NCI-H128 (cell line): ENCODE measurements around the gene BDH2.

ENCODE experiments used
- DNase-seq: peaks from one replicate; lab custom pipeline; 2025; ENCODE audit not compliant: unreplicated experiment; lab: John Stamatoyannopoulos, UW

The BDH2 gene

DNA sequence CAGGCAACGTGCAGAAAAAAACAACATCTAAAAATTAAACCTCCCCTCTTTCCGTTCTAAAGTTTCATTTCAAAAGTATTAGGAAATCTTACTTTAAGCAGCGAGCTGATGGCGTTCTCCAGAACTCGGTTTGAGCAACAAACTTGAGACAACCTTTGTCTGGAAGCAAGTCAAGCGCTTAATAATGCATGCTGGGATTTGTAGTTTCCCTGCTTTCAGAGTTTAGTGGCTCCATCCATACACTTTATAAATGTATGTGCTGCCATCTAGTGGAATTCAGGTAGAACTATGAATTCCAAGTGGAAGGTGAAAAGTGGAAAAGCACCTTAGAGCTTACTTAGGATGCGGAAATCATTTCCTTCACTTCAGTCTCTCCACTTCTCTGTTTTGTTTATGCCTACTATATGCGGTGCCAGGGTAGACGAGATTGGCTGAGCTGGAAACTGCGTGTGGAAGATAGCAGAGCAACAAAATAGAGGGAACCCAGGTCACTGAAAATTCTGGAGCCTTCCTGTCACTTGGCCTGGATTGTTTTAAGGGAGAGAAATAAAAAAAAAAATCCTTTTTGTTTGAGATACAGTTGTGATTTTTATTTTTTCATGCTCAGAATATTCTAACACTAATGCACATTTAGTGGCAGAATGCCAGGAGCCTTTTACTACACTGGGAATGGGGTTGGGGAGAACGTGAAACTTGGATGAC is at the start of gene BDH2:
Gene BDH2 (minus strand): TSS at position 144 of the 702 bp plus-strand sequence. CDS start 3,580 bp downstream, outside the sequence.
- DNase-seq: peak; percentile 39

DNA sequence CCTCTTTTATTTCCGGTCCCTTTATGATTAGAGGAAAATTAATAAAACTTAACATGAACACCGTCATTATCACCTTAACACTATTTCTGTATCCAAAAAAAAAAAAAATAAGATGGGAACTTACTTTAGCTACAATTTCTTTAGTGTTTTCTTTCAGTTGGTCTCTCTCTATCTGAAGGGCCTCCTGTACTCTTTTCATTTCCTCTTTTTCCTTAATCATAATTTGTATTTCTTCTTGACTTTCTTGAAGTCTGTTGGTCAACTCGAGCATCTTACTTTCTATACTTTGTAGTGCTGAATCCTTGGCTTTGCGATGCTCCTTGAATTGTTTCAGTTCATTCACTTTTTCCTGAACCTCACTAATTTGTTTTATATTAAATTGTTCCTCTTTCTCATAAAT is 45.3 kb upstream of the BDH2 start:
- DNase-seq: no peak

DNA sequence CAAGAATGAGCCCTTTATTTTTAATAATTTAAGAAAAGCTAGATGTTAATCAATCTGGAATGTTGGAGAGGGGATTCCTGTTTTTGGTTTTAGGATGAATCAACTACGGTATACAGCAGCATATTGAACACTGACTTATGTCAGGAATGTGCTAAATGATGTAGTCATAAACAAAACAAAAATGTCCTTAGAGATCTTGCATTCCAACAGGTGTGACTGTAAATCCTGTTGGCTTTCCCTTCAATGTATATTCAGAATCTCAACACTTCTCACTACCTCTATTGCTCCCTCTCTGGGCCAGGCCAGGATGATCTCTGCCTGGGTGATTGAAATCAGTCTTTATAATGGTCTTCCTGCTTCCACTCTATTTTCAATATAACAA is 37.8 kb upstream of the BDH2 start:
- no peak for DNase-seq

DNA sequence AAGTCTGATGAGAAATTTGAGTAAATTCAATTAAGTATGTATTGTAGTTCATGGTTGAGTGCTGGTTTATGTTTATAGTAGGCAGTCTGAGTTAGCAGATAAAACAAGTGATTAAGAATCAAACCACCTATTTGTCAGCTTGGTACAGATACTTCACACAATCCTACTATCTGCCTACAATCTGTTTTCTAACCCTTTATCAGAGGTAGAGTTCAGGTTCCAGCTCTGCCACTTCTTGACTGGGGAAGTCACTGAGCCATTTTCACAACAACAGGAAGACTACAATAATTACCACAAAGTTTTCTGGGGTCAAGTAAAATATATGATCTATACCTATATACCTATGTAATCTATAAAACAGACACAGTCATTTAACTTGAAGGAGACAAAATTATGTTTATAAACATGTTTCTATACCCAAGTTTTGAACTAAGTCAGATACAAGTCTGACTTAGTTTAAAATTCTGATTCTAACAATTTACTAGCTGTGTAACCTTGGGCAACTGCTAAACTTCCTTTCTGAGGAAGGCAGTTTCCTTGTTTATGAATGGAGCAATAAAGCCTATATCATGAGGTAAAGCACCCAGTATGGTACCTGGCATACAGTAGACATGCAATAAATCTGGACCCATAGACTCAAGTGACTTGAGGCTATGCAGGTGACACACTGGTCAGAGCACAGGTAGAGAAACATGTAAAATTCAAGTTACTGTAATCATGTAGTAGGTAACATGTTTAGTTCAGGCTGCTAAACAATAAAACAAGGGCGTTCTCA is 37.2 kb upstream of the BDH2 start:
- no peak for DNase-seq

DNA sequence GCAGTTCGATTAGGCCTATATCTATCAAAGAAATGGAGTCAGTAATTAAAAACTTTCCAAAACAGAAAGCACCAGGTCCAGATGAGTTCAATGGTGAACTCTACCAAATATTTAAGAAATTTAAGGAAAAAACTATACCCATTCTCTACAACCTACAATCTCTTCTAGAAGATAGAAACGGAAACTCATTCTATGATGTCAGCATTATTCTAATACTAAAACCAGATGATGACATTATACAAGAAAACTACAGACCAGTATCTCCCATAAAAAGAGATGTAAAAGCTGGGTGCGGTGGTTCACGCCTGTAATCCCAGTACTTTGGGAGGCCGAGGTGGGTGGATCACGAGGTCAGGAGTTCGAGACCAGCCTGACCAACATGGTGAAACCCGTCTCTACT is 29.5 kb upstream of the BDH2 start:
- no peak for DNase-seq

DNA sequence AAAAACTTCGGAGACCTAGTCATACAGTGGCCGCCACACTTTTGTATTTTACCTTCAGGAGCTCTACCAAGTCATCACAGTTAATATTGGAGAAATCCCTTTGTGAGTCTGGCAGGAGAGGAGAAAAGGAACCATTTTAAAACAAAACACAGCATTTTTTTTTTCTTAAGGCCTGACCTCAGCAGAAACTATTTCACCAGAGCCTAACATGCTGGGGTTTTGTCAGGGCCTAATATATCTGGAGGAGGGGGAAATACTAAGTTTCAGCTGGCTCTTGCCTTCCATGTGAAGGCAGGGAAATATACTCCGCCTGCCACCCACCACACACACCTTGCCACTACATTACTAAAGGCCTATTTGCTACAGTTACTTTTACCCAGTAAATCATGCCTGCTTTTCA is 26.5 kb upstream of the BDH2 start:
- DNase-seq: no peak

DNA sequence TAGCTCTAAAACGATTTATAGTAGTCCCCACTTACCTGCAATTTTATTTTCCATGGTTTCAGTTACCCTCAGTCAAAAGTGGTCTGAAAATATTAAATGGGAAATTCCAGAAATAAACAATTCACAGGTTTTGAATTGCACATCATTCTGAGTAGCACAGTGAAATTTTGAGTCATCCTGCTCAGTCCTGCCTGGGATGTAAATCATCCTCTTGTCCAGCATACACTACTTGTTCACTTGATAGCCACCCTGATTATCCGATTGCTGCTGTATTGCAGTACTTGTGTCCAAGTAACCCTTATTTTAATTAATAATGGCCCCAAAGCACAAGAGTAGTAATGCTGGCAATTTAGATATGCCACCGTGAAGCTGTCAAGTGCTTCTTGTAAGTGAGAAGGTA is 23.5 kb upstream of the BDH2 start:
- no peak for DNase-seq

DNA sequence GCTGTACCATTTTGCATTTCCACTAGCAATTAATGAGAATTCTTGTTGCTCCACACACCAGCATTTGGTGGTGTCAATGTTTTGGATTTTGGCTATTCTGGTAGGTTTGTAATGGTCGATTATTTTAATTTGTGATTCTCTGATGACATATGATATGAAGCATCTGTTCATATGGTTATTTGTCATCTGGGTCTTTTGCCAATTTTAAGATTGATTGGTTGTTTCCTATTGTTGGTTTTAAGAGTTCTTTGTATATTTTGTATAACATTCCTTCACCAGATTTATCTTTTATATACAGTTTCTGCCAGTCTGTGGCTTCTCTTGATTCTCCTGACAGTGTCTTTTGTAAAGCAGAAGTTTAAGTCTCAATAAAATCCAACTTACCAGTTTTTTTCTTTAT is 18.5 kb upstream of the BDH2 start:
- no peak for DNase-seq

DNA sequence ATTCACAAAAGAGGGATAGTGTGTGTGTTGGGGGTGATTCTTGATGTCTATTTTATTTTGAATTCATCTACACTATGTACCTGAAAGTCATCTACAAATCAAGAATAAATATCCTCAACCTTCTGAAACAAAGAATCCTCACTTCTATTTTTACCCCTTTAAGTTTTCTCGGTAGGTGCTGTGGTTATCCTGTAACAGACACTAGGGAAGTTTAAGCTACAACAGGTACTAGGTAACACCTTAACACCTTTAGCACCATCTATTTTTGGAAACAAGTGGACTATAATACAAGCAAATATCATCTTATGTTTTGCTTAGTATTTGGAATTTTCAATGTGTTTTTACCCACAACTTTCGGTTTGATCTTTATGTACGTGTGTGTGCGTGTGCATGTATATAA is 12.0 kb upstream of the BDH2 start:
- DNase-seq: no peak

DNA sequence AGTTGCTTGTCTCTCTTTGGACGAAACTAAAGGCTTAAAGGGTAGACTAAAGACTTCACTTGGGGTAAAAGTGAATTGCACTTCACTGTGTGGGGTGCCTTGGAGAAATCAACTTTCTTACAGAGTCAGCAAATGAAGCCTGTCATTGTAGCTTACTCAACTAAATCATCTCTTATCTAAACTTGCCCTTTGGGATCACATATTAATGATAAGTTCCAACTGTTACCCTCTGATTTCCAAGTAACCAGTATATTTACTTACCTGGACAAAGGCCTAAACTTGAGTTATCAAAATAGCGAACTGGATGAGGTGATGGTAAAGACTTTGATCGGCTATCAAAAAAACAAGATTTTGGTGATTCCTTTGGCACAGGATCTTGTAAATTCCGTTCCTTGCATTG is 8.9 kb upstream of the BDH2 start:
- no peak for DNase-seq

DNA sequence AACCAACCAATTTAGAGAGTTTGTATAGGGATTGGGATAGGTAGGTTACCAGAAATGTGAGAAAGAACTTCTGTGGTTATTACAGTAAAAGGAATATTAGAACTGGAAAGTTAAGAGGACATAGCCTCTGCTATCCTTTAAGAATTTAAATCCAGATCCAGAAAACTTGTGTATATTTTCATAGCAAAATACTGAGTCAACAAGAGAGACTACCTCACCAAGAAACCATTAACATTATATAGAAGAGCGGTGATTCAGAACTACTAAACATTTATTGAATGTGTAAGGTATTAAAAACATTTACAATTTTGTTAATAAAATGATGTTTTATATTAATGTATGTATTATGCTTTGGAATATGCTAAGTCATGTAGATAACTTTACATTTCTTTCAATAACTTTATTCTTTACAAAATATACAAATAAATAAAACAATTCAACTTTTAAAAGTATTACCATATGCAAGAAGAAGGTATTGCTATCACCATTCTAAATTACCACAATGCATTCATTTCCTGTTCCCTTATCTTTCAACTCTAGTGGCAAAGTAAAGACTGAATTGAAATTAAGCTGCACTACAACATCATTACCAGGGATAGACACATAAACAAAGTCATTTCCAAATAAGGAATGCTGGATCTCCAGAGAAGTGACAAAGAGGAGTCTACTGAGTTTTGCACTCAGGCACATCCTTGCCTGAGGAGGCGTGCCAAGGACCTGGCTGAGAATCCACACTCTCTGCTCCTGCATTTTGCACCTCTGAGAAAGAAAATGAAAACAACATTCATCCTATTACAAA is 6.1 kb upstream of the BDH2 start:
- no peak for DNase-seq

DNA sequence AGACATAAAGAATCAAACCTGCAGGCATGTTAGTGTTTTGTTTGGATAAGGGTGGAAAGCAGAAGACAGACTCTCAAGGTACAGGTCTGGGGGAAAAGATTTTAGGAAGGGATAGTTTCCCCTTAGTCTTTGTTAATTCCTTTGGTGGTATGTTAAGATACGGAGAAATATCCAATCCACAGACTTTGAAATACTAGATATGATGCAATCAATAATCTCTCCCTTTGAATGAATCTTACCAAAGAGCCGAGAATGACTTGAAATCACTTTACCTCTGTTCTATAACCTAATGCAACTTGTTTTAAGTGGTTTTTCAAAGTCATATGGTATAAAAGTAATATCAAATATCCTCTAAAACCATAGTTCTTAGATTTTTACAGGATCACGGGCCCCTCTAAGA is 5.3 kb upstream of the BDH2 start:
- DNase-seq: no peak

DNA sequence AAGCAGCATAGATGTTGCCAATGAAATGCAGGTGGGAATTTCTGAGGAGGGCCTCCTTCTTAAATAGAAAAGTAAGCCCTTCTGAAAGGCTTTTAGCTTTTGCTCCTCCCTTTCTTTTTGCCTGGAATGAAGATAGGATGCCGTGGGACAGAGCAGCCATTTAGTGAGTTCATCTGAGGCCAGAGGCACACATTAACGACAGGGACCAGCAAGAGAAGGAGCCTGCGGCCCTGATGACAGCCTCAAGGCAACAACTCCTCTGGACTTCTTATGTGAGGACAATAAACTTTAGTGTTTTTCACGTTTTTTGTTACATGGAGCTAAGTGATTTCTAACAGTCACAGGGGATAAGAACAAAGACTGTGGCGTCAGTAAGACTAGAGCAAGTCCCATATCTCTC is 1.1 kb upstream of the BDH2 start:
- DNase-seq: no peak

DNA sequence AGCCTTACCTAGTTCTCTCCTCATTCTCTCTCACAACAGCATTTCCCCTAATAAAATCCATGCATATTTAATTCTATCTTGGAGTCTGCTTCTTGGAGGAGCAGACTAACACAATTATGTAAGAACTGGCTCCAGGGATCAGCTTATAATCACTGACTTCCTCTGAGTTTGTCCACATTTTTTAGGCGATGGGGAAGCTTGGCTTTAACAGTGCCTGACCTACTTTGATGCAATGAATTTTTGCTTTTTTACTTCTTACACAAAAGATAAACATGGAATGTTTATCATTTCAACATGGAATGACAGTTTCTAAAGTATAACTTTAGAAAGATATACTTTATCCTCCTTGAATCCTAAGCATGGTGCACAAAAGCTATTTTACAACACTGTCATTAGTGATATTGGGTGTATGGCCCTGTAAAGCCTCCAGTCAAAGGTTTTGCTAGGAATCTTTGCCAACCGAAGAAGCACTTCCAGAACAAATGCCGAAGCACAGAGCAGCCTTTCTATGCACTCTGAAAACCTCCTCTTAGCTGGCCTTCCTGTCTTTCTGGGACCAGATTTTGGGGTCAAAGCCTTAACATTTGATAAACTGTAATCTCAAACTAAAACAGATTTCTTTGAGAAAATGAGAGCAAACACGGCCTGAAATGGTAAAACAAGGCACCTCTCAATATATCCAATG is 736 bp downstream of the BDH2 start:
- DNase-seq: no peak

DNA sequence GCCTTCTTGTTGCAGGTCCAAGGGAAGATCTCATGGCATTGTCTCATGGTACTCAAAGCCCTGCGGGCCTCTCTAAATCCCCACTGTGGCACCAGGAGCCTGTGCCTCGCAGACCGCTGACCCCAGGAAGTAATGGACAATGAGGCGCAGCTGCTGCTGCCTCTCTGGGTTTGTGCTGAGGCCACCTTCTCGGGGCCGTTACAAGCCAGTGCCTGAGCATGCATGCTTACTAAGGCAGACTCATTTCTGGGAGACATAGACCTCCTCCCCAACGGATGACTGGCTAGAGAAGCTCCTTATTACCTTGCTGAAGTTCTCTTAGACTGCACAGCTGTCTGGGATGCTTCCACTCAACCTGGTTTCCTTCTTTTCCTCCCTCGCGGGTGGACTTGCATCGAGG is 1.3 kb downstream of the BDH2 start:
- no peak for DNase-seq

DNA sequence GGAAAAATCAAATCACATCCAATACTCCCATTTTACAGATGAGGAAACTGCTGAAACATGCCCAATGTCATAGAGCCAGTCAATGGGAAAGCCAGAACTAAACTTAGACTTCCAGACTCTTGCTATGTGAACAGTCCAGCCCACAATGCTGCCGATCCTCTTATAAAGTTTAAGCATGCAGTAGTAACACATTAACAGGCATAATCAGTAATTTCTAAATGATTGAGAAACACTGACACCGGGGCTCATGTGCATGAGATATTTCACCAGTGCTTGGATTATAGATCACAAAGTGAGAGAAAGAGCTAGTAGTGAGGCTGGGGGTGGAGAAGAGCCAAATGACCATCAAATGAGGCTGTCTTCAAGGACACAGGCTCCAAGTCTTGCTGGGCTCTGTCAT is 2.5 kb downstream of the BDH2 start:
- DNase-seq: no peak

DNA sequence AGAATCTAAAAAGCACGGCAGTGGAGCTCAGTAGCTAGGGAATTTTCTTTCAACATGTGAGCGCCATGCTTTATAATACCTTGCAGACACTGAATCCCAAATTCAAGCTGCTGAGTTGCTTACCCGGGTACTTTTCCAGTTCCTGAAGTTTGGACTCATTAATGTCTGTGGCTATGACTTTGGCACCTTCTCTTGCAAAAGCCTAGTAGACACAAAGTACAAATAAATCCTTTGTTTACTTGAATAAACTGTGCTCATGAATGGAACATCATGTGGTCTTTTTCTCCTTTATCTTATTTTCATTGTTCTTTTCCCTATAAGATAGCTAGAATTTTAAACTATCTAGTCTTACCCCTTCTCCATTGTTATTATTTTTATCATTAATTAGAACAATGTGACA is 4.6 kb downstream of the BDH2 start:
- no peak for DNase-seq

DNA sequence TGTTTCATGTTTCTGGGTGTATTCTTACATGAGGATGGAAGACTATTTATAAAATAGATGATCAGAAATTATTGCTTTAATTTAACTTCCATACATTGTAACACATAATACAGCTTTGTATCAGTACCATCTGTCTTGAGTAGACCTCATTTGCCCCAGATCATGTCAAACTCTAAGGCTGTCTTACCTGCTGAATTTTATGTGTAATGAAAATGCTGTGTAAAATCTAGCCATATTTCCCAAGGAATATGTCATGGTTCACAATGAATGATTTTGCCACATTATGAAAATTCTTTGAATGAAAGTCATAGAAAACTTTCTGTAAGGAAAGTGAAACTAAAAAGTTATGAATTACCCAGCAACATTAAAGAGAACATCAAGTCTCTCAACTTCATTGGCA is 7.4 kb downstream of the BDH2 start:
- DNase-seq: no peak

DNA sequence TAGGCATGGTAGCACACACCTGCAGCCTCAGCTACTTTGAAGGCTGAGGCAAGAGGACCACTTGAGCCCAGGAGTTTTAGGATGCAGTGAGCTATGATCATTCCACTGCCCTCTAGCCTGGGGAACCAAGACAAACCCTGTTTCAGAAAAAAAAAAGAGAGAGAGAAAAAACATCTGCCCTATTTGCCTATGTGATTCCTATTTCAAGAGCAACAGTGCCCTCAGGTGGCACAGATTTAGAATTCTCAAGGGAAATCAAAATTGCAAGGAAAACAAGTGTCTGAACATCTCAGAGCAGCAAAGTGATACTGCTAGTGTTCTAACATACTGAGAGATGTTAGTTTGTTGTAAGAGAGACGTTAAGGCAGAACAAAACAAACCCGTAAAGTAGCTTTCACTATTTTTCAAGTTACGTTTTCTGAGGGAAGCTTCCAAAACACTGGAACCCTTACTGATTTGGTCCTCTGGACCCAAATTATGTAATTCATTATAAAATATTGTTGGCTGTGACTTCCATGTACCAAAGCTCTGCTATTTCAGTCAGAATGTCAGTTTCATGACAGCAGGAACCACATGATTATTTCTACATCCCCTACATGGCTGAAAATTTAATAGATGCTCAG is 7.9 kb downstream of the BDH2 start:
- DNase-seq: peak; percentile 15

DNA sequence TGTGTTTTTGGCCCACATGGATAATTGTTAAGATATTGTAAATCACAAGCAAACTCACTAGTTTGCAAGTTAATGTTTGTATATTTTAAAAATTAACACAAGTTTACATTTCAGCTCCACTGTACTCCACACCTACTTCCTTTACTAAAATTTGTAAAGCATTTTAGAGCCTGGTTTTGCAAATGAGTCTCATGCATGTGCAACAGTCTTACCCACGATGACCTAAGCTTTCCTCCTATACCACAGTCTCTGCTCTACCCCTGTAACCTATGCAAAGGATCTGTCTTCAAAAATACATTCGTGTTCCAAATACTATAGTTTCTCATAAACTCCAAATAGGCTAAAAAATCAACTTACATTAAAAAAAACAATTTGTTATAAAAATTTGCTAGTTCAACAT is 10.2 kb downstream of the BDH2 start:
- DNase-seq: no peak

DNA sequence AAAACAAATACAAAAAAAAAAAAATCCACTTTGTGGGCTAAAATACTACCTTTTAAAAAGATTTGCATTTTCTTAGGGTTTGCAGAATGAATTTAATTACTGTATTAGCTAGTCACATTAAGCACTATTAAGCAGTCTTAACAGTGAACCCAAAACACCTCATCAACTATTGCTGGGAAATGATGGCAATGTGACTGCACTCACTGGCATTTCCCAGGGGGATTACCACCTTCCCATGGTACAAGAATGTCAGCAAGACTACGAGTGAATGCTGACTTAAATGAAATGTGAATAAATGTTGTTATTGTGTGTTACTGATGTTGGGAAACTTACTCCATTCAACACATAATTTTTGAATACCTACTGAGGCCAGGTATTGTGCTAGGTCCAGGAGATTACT is 13.1 kb downstream of the BDH2 start:
- DNase-seq: no peak
